IMR-90 (cell line): Measurements from ENCODE around the gene ATIC. TPM values are rescaled to one million over a fixed set of nuclear protein-coding genes. Genes with fewer than 3 reads are reported as not detected.

Experiments
- ATAC-seq: fragments of 200-7000 bp; cut with Tn5 transposase; 2 replicates; pipeline ENCODE4 v1.9.1; 2020; ENCODE audit warnings: low read depth, mild to moderate bottlenecking, moderate library complexity
- BruUV-seq: library from RNA; stranded (reverse); fragments of 400-500 nt; replicated peaks from 2 replicates; lab custom pipeline; 2021; lab: Mats Ljungman, UMichigan
- CTCF ChIA-PET: fragments of 300-600 bp; formaldehyde crosslinking; extraction: SDS; loops from one replicate; lab custom pipeline; 2021; ENCODE audit warnings: antibody characterized with exemption; lab: Yijun Ruan, JAX
- POLR2A ChIA-PET: fragments of 300-600 bp; sonication (Branson Sonifier 250); formaldehyde crosslinking; loops from one replicate; lab custom pipeline; 2022; ENCODE audit warnings: antibody characterized with exemption; ENCODE audit not compliant: unreplicated experiment; lab: Charles Lee
- DNase-seq: peaks from one replicate; pipeline ENCODE4 v3.0.0; 2013
- H2AFZ ChIP-seq: replicated peaks from 2 replicates; pipeline ENCODE3; 2013; ENCODE audit warnings: low read length, mild to moderate bottlenecking; ENCODE audit not compliant: poor library complexity
- H2AK5ac ChIP-seq: 2 replicates; pipeline ENCODE4 v1.6.1; 2013; ENCODE audit warnings: low read depth, low read length, inconsistent platforms
- H2AK9ac ChIP-seq: replicated peaks from 2 replicates; pipeline ENCODE3; 2013; ENCODE audit warnings: mild to moderate bottlenecking, low read depth, low read length, moderate library complexity; ENCODE audit not compliant: poor library complexity
- H2BK120ac ChIP-seq: 2 replicates; pipeline ENCODE4 v1.6.1; 2013; ENCODE audit warnings: low read depth, low read length, inconsistent platforms
- H2BK15ac ChIP-seq: 3 replicates; pipeline ENCODE4 v1.6.1; 2013; ENCODE audit warnings: low read depth, low read length, inconsistent platforms
- H2BK20ac ChIP-seq: 2 replicates; pipeline ENCODE4 v1.6.1; 2013; ENCODE audit warnings: low read depth, mild to moderate bottlenecking, inconsistent platforms, low read length, moderate library complexity
- H2BK5ac ChIP-seq: 2 replicates; pipeline ENCODE4 v1.6.1; 2013; ENCODE audit warnings: mild to moderate bottlenecking, low read depth, low read length, inconsistent platforms; ENCODE audit not compliant: poor library complexity, severe bottlenecking
- H3K14ac ChIP-seq: replicated peaks from 2 replicates; pipeline ENCODE4 v1.6.1; 2013; ENCODE audit warnings: low read depth, low read length, inconsistent platforms
- H3K18ac ChIP-seq: 2 replicates; pipeline ENCODE4 v1.6.1; 2013; ENCODE audit warnings: low read depth, low read length, control low read depth
- H3K23ac ChIP-seq: 2 replicates; pipeline ENCODE4 v1.6.1; 2013; ENCODE audit warnings: low read depth, low read length, inconsistent platforms
- H3K27ac ChIP-seq: 2 replicates; pipeline ENCODE4 v1.5.1; 2013; ENCODE audit warnings: mild to moderate bottlenecking, control low read depth, low read length; ENCODE audit not compliant: insufficient read depth
- H3K27me3 ChIP-seq: 2 replicates; pipeline ENCODE4 v1.6.1; 2013; ENCODE audit warnings: low read length; ENCODE audit not compliant: control insufficient read depth, insufficient read depth
- H3K36me3 ChIP-seq: 2 replicates; pipeline ENCODE4 v1.6.1; 2013; ENCODE audit warnings: low read length, mixed read lengths; ENCODE audit not compliant: control insufficient read depth, insufficient read depth
- H3K4ac ChIP-seq: 2 replicates; pipeline ENCODE4 v1.6.1; 2013; ENCODE audit warnings: low read depth, low read length, inconsistent platforms
- H3K4me1 ChIP-seq: 2 replicates; pipeline ENCODE4 v1.6.1; 2013; ENCODE audit warnings: low read length, mixed read lengths; ENCODE audit not compliant: control insufficient read depth, insufficient read depth
- H3K4me2 ChIP-seq: 2 replicates; pipeline ENCODE4 v1.6.1; 2013; ENCODE audit warnings: low read depth, mild to moderate bottlenecking, control low read depth, low read length, moderate library complexity
- H3K4me3 ChIP-seq: 2 replicates; pipeline ENCODE4 v1.5.1; 2013; ENCODE audit warnings: low read depth, mild to moderate bottlenecking, control low read depth, low read length, moderate library complexity; ENCODE audit not compliant: insufficient read depth
- H3K56ac ChIP-seq: 2 replicates; pipeline ENCODE4 v1.6.1; 2013; ENCODE audit warnings: low read length, inconsistent platforms; ENCODE audit not compliant: insufficient read depth; ENCODE audit errors: extremely low read depth
- H3K79me1 ChIP-seq, 2 experiments: 2 replicates each; pipeline ENCODE4 v1.6.1; 2013; ENCODE audit warnings: low read length in 2 of 2, inconsistent platforms in 1 of 2, low read depth in 1 of 2
- H3K9ac ChIP-seq: 2 replicates; pipeline ENCODE4 v1.6.1; 2013; ENCODE audit warnings: low read depth, low read length, control low read depth
- H3K9me1 ChIP-seq: 2 replicates; pipeline ENCODE4 v1.6.1; 2013; ENCODE audit warnings: low read length, inconsistent platforms; ENCODE audit not compliant: insufficient read depth
- H3K9me3 ChIP-seq: 2 replicates; pipeline ENCODE4 v1.6.1; 2013; ENCODE audit warnings: low read length; ENCODE audit not compliant: control insufficient read depth, insufficient read depth
- H4K20me1 ChIP-seq: 2 replicates; pipeline ENCODE4 v1.6.1; 2013; ENCODE audit warnings: low read length, inconsistent platforms; ENCODE audit not compliant: insufficient read depth
- H4K5ac ChIP-seq: 2 replicates; pipeline ENCODE4 v1.6.1; 2013; ENCODE audit warnings: mild to moderate bottlenecking, low read depth, low read length, control low read depth
- H4K8ac ChIP-seq, 2 experiments: 2 replicates each; pipeline ENCODE4 v1.6.1; 2013; ENCODE audit warnings: low read depth in 2 of 2, low read length in 2 of 2, control low read depth in 1 of 2, inconsistent platforms in 1 of 2
- H4K91ac ChIP-seq: 2 replicates; pipeline ENCODE4 v1.6.1; 2013; ENCODE audit warnings: low read depth, low read length, inconsistent platforms; ENCODE audit not compliant: insufficient read depth
- BHLHE40 ChIP-seq: fragments of 150-350 bp; IDR thresholded peaks from 2 replicates; pipeline ENCODE4 v1.6.1; 2016; ENCODE audit warnings: mild to moderate bottlenecking, low read depth, low read length
- CEBPB ChIP-seq: IDR thresholded peaks from 2 replicates; pipeline ENCODE4 v1.6.1; 2012; ENCODE audit warnings: low read depth, low read length, improper control_type of control experiment
- CHD1 ChIP-seq: IDR thresholded peaks from 2 replicates; pipeline ENCODE4 v1.6.1; 2012; ENCODE audit warnings: low read depth, low read length, improper control_type of control experiment
- CTCF ChIP-seq: conservative IDR thresholded peaks from 2 replicates; pipeline ENCODE4 v1.5.1; 2012; ENCODE audit warnings: mild to moderate bottlenecking, low read depth, low read length, improper control_type of control experiment
- FOS ChIP-seq: fragments of 150-350 bp; IDR thresholded peaks from 2 replicates; pipeline ENCODE4 v1.6.1; 2016; ENCODE audit warnings: low read depth, low read length
- MAFK ChIP-seq: IDR thresholded peaks from 2 replicates; pipeline ENCODE4 v1.6.1; 2012; ENCODE audit warnings: low read depth, low read length, improper control_type of control experiment
- MAZ ChIP-seq: IDR thresholded peaks from 2 replicates; pipeline ENCODE4 v1.6.1; 2012; ENCODE audit warnings: low read depth, mild to moderate bottlenecking, low read length, improper control_type of control experiment, moderate library complexity, borderline replicate concordance
- MXI1 ChIP-seq: IDR thresholded peaks from 2 replicates; pipeline ENCODE4 v1.6.1; 2012; ENCODE audit warnings: low read depth, mild to moderate bottlenecking, low read length, moderate library complexity, borderline replicate concordance
- NFE2L2 ChIP-seq: fragments of 150-350 bp; IDR thresholded peaks from 2 replicates; pipeline ENCODE4 v1.6.1; 2016; ENCODE audit warnings: low read depth, mild to moderate bottlenecking, low read length
- RCOR1 ChIP-seq: IDR thresholded peaks from 2 replicates; pipeline ENCODE4 v1.6.1; 2012; ENCODE audit warnings: mild to moderate bottlenecking, low read length, improper control_type of control experiment; ENCODE audit not compliant: insufficient replicate concordance
- RFX5 ChIP-seq: IDR thresholded peaks from 2 replicates; pipeline ENCODE4 v1.8.0; 2012; ENCODE audit warnings: low read depth, mild to moderate bottlenecking, low read length, moderate library complexity
- SMC3 ChIP-seq: fragments of 150-350 bp; IDR thresholded peaks from 2 replicates; pipeline ENCODE4 v1.6.1; 2016; ENCODE audit warnings: low read depth, mild to moderate bottlenecking, antibody characterized with exemption, low read length, moderate library complexity
- USF2 ChIP-seq: fragments of 150-350 bp; IDR thresholded peaks from 2 replicates; pipeline ENCODE4 v1.6.1; 2017; ENCODE audit warnings: mild to moderate bottlenecking, antibody characterized with exemption, low read length, low read depth
- WGBS, 2 experiments: methylation state at CpG; one replicate each; pipeline versions ENCODE4 v1.1.5 to v1.1.7; 2013; ENCODE audit warnings: missing lambda C conversion rate in 2 of 2; ENCODE audit not compliant: insufficient read length in 1 of 2; ENCODE audit errors: extremely low coverage in 2 of 2; 5-methylcytosine and 5-hydroxymethylcytosine counted together
- dilution Hi-C: fragments of 300-500 bp; cut with HindIII; formaldehyde crosslinking; loops from one replicate; pipeline ENCODE4 v1.14.3; 2018; ENCODE audit warnings: low sequenced_read_pairs; ENCODE audit not compliant: unreplicated experiment
- in situ Hi-C: fragments of 300-500 bp; cut with MboI; formaldehyde crosslinking; loops from 3 replicates; pipeline ENCODE4 v1.14.3; 2019; ENCODE audit warnings: low sequenced_read_pairs, inconsistent platforms, mixed read lengths
- intact Hi-C: fragments of 100-400 bp; cut with micrococcal nuclease; formaldehyde crosslinking; loops from 2 replicates; pipeline ENCODE4 v1.10.0; 2022
- polyA plus RNA-seq, 3 experiments: library from polyadenylated mRNA; depleted of rRNA; stranded (reverse); fragments of >200 nt; gene quantifications; 2 replicates each; pipeline ENCODE4 v1.2.3, GENCODE V29; 2012; ENCODE audit warnings: low replicate concordance in 1 of 3
- total RNA-seq: library from RNA; depleted of rRNA; stranded (reverse); fragments of >200 nt; gene quantifications from 2 replicates; pipeline ENCODE4 v1.2.3, GENCODE V29; 2012

The ATIC gene
- total and polyA plus RNA-seq, 2 of the 4 experiments (the other 2 are of a cell fraction): 30.5 to 101 TPM

- Histone ChIP-seq H3K23ac (no peak overlapping the region), H2BK20ac (no peak overlapping the region), H3K9me3 (no peaks in the 10 kb centered on the region), H2AK5ac (no peak overlapping the region), H2BK15ac (no peak overlapping the region), H3K27me3 (no peaks in the 10 kb centered on the region), H3K27ac (no peak overlapping the region), H3K56ac (no peak overlapping the region), H3K14ac (no peak overlapping the region), H4K8ac (no peak overlapping the region), H2AFZ (no peak overlapping the region), H3K4ac (no peak overlapping the region), H3K4me2 (no peak overlapping the region), H3K4me1 (0 out of 2 replicates have a peak, but pooled peaks cover 1% of the 10 kb centered on the region), H3K4me3 (no peak overlapping the region), H3K18ac (no peak overlapping the region), H3K9ac (no peak overlapping the region), H2AK9ac (no peak overlapping the region), H4K5ac (no peak overlapping the region), H3K36me3 (peaks cover 56% of the 10 kb centered on the region), H3K9me1 (peaks cover 2% of the 10 kb centered on the region; the same call in 1 of the 2 replicates), H4K91ac (no peak overlapping the region), H2BK5ac (no peak overlapping the region), H4K20me1 (peaks cover 22% of the 10 kb centered on the region), H3K79me1 (peaks cover 8 to 15% of the 10 kb centered on the region in 2 experiments; a peak in 2 of 4 replicates), H2BK120ac (no peak overlapping the region)
- TF ChIP-seq NFE2L2 (no peak), SMC3 (no peak), MAFK (no peak), RCOR1 (no peak), USF2 (no peak), CEBPB (no peak), CHD1 (no peak), FOS (no peak), RFX5 (no peak), BHLHE40 (no peak), CTCF (no peak), MXI1 (no peak), MAZ (no peak)
- dilution Hi-C loops: no loop called here
- ATAC-seq: no peak
- in situ Hi-C loops: no loop called here
- ChIA-PET POLR2A (no interaction called here), CTCF (interaction anchor here (0.6 kb wide), 1 partner anchor 1156 kb away, joined by 3 read pairs; no protein-coding TSS in a partner anchor)
- BruUV-seq: no TSS peak
- WGBS, 2 experiments: no CpG with 5 or more reads among the region's 6 CpGs
- peak; percentile 17 for DNase-seq
- intact Hi-C loops: no loop called here
These were observed 50.2 kb downstream of the ATIC start for GRCh38 chr2:215361876-215362561.
